MM.1S (cell line): ENCODE measurements around the gene HOXC10.

Source experiments
- DNase-seq: peaks from one replicate; pipeline ENCODE4 v3.0.0-alpha.2; 2015
- H2AFZ ChIP-seq: fragments of 300-600 bp; sonication (generic); 2 replicates; pipeline ENCODE4 v1.6.0; 2016; ENCODE audit warnings: antibody characterized with exemption, low read length
- H3F3A ChIP-seq: fragments of 300-600 bp; sonication (generic); 2 replicates; pipeline ENCODE4 v1.6.1; 2016; ENCODE audit warnings: mild to moderate bottlenecking, antibody characterized with exemption, low read length, moderate library complexity, mixed read lengths; ENCODE audit not compliant: insufficient read depth
- H3K27ac ChIP-seq: fragments of 300-600 bp; sonication (generic); 2 replicates; pipeline ENCODE4 v1.5.1; 2016; ENCODE audit warnings: mild to moderate bottlenecking, low read length
- H3K27me3 ChIP-seq: fragments of 300-600 bp; sonication (generic); replicated peaks from 2 replicates; pipeline ENCODE4 v1.6.0; 2016; ENCODE audit warnings: low read length; ENCODE audit not compliant: insufficient read depth
- H3K36me3 ChIP-seq: fragments of 300-600 bp; sonication (generic); replicated peaks from 2 replicates; pipeline ENCODE4 v1.6.1; 2016; ENCODE audit warnings: mild to moderate bottlenecking, low read length, mixed read lengths; ENCODE audit not compliant: insufficient read depth
- H3K4me1 ChIP-seq: fragments of 300-600 bp; sonication (generic); 2 replicates; pipeline ENCODE4 v1.6.1; 2016; ENCODE audit warnings: low read length, mixed read lengths
- H3K4me2 ChIP-seq: fragments of 300-600 bp; sonication (generic); 2 replicates; pipeline ENCODE4 v1.6.0; 2016; ENCODE audit warnings: low read depth, low read length
- H3K4me3 ChIP-seq: fragments of 300-600 bp; sonication (generic); 2 replicates; pipeline ENCODE4 v1.5.1; 2016; ENCODE audit warnings: low read length, mixed read lengths
- H3K79me2 ChIP-seq: fragments of 300-600 bp; sonication (generic); 2 replicates; pipeline ENCODE4 v1.6.1; 2016; ENCODE audit warnings: mixed run types, low read length, mixed read lengths
- H3K9ac ChIP-seq: fragments of 300-600 bp; sonication (generic); 2 replicates; pipeline ENCODE4 v1.6.1; 2016; ENCODE audit warnings: low read length, mixed read lengths
- H3K9me2 ChIP-seq: fragments of 300-600 bp; sonication (generic); replicated peaks from 2 replicates; pipeline ENCODE4 v1.6.1; 2016; ENCODE audit warnings: mild to moderate bottlenecking, low read length, mixed read lengths; ENCODE audit not compliant: insufficient read depth
- H3K9me3 ChIP-seq: fragments of 300-600 bp; sonication (generic); replicated peaks from 2 replicates; pipeline ENCODE4 v1.6.1; 2016; ENCODE audit warnings: mild to moderate bottlenecking, low read length, mixed read lengths; ENCODE audit not compliant: insufficient read depth
- H4K20me1 ChIP-seq: fragments of 300-600 bp; sonication (generic); 2 replicates; pipeline ENCODE4 v1.6.1; 2016; ENCODE audit warnings: mild to moderate bottlenecking, low read length, moderate library complexity, mixed read lengths; ENCODE audit not compliant: insufficient read depth
- CTCF ChIP-seq: fragments of 300-600 bp; sonication (generic); IDR thresholded peaks from 2 replicates; pipeline ENCODE4 v1.5.1; 2016; ENCODE audit warnings: antibody characterized with exemption, low read length, mixed read lengths
- EZH2 ChIP-seq: fragments of 300-600 bp; sonication (generic); optimal IDR thresholded peaks from 2 replicates; pipeline ENCODE3; 2017; ENCODE audit warnings: low read depth, mild to moderate bottlenecking, antibody characterized with exemption, low read length, mixed read lengths
- EZH2phosphoT487 ChIP-seq: fragments of 300-600 bp; sonication (generic); IDR thresholded peaks from 2 replicates; pipeline ENCODE4 v1.6.1; 2018; ENCODE audit warnings: antibody characterized with exemption, low read length

HOXC10 gene

GRCh38 chr12:54024127-54024526, 39.2 kb downstream of the HOXC10 start:
- H3F3A ChIP-seq = no peaks in the 10 kb centered on the region
- no peaks in the 10 kb centered on the region for H3K36me3 ChIP-seq
- TF ChIP-seq EZH2 = no peak
- TF ChIP-seq CTCF = no peak
- no peak for TF ChIP-seq EZH2phosphoT487
- H3K79me2 ChIP-seq = no peaks in the 10 kb centered on the region
- H3K9ac ChIP-seq = no peak overlapping the region
- H4K20me1 ChIP-seq = no peaks in the 10 kb centered on the region
- no peaks in the 10 kb centered on the region for H3K4me1 ChIP-seq
- H2AFZ ChIP-seq = no peak overlapping the region
- H3K9me2 ChIP-seq = no peaks in the 10 kb centered on the region
- H3K27ac ChIP-seq = no peak overlapping the region
- DNase-seq = no peak
- H3K9me3 ChIP-seq = no peaks in the 10 kb centered on the region
- H3K4me2 ChIP-seq = no peak overlapping the region
- H3K4me3 ChIP-seq = no peak overlapping the region
- peaks cover 98% of the 10 kb centered on the region for H3K27me3 ChIP-seq

GRCh38 chr12:54024581-54025305, 39.8 kb downstream of the HOXC10 start:
- H3K4me3 ChIP-seq = no peak overlapping the region
- H3K27me3 ChIP-seq = peaks cover 98% of the 10 kb centered on the region
- no peak overlapping the region for H3K9ac ChIP-seq

GRCh38 chr12:54025499-54026405, 40.8 kb downstream of the HOXC10 start:
- Histone ChIP-seq H3F3A (no peaks in the 10 kb centered on the region), H3K9ac (no peak overlapping the region), H3K4me2 (no peak overlapping the region), H3K9me3 (no peaks in the 10 kb centered on the region), H3K27ac (no peak overlapping the region), H3K36me3 (no peaks in the 10 kb centered on the region), H4K20me1 (no peaks in the 10 kb centered on the region), H2AFZ (no peak overlapping the region), H3K4me1 (no peaks in the 10 kb centered on the region), H3K9me2 (no peaks in the 10 kb centered on the region), H3K27me3 (peaks cover 99% of the 10 kb centered on the region), H3K4me3 (no peak overlapping the region), H3K79me2 (no peaks in the 10 kb centered on the region)
- no peak for DNase-seq
- no peak for TF ChIP-seq CTCF
- no peak for TF ChIP-seq EZH2
- no peak for TF ChIP-seq EZH2phosphoT487

More at GRCh38 chr12:54024581-54025305, 39.8 kb downstream of the HOXC10 start:
- Histone ChIP-seq H2AFZ (no peak overlapping the region), H3K27ac (no peak overlapping the region), H3K4me1 (no peaks in the 10 kb centered on the region), H3K4me2 (no peak overlapping the region), H3K79me2 (no peaks in the 10 kb centered on the region), H3K9me3 (no peaks in the 10 kb centered on the region), H3F3A (no peaks in the 10 kb centered on the region), H3K36me3 (no peaks in the 10 kb centered on the region), H4K20me1 (no peaks in the 10 kb centered on the region), H3K9me2 (no peaks in the 10 kb centered on the region)
- TF ChIP-seq EZH2phosphoT487 (no peak), EZH2 (no peak), CTCF (no peak)
- DNase-seq = no peak
